NCI-H2107 (cell line): ENCODE data around the gene UBE2M.
"Not testable (repeated sequence)": the region's sequence is repeated elsewhere in the genome, so short reads cannot be mapped to it uniquely, and the experiment has no call there.

Experiments
- DNase-seq: peaks from one replicate; lab custom pipeline; 2025; lab: John Stamatoyannopoulos, UW

Gene UBE2M

DNA sequence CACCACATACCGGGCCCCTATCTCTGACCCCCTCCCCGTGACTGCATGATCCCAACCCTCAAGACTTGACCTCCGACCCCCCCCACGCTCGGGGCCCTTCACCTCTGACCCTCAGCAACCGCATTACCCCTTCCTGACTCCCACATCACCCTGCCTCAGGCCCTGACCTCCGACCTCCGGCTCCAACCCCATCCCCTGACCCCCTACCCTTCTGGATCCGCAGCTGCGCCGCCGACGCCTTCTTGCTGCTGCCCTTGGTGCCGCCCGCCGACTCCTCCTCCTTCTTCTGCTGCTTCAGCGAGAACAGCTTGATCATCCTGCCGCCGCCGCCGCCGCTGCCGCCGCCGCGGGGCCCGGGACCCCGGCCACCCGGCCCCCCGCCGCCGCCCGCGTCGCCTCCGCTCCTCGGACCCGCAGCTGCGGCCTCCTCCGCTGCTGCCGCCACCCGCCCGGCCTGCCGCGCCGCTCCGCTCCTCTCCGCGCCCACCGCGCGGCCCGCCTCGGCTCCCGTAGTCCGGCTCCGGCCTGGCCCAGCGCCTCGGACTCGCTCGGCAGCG lies at the start of gene UBE2M:
Gene UBE2M (minus strand): TSS at position 546 of the 557 bp plus-strand sequence. CDS start 230 bp downstream, at position 316.
- no peak for DNase-seq

DNA sequence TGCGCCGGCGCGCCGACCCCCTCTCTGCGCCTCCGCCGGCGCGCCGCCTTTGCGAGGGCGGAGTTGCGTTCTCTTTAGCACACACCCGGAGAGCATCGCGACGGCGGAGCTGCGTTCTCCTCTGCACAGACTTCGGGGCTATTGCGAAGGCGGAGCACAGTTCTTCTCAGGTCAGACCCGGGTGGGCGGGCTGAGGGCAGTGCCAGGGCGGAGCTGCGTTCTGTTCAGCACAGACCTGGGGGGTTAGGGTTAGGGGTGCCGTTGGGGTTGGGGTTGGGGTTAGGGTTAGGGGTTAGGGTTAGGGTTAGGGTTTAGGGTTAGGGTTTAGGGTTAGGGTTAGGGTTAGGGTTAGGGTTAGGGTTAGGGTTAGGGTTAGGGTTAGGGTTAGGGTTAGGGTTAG lies 48.8 kb upstream of the UBE2M start:
- not testable (repeated sequence) for DNase-seq

DNA sequence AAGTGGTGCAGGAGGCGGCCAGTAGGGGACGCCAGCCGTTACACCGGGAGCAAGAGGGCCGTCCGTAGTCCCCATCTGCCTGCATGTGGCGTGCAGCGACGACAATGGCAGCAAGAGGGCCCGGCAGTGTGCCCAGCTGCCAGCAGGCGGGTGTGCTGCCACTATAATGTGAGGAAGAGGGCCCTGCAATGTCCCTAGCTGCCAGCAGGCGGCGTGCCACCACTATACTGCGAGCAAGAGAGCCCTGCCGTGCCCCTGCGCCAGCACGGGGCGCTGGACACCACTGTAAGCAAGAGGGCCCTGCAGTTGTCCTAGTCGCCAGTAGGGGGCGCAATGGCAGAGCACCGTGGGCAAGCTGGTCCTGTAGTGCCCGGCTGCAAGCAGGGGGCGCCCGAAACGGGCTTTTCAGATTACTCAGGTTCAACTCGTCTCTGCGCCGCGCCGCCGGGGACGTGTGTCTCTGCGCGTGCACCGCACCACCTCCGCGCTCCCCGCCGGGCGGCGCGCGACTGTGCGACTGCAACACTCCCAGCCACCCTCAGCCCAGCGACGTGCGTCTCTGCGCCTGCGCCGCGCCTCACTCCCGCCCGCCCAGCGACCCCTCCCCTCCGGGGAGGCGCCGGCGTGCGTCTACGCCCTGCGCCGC lies 48.0 kb upstream of the UBE2M start:
- not testable (repeated sequence) for DNase-seq

DNA sequence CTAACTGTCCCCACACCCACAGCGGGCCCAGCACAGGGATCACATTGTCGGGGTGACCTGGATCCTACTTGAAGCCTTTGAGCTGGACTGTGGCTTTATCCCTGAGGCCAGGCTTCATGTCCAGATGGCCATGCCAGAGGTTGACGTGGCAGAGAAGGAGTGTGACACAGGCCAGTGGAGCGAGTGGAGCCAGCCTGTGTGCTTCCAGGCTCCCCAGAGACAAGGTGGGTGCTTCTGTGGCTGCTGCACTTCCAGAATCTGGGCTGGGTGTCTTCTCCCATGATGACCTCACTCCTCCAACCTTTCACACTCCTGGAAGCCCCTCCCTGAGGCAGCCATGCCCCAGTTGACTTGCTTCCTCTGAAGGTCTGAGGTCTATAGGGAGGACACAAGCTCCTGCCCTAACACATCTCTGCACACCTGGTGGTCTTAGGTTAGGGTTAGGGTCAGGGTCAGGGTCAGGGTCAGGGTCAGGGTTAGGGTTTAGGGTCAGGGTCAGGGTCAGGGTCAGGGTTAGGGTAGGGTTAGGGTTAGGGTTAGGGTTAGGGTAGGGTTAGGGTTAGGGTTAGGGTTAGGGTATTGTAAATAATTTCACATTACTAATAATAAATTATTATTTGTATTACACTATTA lies 27.8 kb upstream of the UBE2M start:
- no peak for DNase-seq

- DNase-seq: no peak
These were observed 27.2 kb upstream of the UBE2M start for GRCh38 chr19:58585442-58586132.

GRCh38 chr19:58584498-58585441 lies 26.4 kb upstream of the UBE2M start:
- no peak for DNase-seq

DNA sequence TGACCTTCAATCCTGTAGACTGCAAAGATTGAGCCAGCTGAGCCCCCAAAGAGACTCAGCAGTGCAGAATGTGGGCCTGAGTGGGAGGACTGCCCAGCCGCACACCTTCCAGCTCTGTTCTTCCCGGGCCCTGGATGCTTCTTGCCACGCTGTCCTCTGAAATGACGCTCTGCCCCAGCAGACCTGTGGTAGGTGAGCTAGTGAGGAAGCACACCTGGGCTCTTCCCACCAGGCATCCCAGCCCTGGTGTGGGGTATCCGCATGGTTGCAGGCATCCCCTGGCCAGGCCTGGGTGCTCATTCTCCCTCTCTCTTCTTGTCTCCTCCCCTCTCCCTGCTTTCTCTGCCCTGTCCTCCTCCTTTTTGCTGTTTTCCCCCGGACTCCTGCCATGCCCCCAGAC lies 24.6 kb upstream of the UBE2M start:
- no peak for DNase-seq

DNA sequence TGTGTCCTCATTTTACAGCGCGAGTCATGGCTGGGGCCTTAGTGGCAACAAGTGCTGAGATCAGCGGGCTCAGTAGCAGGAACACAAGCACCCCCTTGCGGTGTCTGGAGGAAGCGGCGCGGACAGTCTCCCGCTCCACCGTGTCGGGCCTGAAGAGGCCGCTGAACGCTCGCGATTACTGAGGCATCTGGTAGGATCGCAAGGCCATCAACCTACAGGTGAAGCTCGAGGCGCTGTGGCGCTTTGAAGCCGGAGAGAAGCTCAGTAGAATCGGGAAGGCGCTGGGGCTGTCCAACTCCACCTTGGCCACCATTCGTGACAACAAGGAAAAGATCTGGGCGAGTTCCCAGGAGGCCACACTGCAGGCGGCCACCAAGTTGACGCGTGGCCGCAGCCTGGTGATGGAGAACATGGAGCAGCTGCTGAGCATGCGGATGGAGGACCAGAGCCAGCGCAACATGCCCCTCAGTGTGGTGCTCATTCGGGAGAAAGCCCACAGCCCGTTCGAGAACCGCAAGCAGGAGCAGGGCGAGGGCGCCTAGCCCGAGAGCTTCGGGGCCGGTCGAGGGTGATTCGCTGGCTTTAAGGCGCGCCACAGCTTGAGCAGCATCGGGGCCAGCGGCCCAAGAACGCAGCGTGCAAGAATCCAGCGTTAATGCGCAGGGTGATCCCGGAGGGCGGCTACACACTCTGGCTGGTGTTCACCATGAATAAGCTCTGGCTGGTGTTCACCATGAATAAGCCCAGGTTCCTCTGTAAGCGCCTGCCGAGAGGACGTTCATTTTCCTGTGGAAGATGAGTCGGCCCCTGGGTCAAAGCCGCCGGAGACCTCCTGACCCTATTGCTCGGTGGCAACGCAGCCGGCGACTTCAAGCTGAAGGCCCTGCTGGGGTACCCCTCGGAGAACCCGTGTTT lies 23.1 kb upstream of the UBE2M start:
- DNase-seq: no peak

- no peak for DNase-seq
These were observed 21.2 kb upstream of the UBE2M start for GRCh38 chr19:58579473-58580142.

- no peak for DNase-seq
These were observed 19.9 kb upstream of the UBE2M start for GRCh38 chr19:58578012-58578925.

- not testable (repeated sequence) for DNase-seq
These were observed 19.2 kb upstream of the UBE2M start for GRCh38 chr19:58577581-58577980.

DNA sequence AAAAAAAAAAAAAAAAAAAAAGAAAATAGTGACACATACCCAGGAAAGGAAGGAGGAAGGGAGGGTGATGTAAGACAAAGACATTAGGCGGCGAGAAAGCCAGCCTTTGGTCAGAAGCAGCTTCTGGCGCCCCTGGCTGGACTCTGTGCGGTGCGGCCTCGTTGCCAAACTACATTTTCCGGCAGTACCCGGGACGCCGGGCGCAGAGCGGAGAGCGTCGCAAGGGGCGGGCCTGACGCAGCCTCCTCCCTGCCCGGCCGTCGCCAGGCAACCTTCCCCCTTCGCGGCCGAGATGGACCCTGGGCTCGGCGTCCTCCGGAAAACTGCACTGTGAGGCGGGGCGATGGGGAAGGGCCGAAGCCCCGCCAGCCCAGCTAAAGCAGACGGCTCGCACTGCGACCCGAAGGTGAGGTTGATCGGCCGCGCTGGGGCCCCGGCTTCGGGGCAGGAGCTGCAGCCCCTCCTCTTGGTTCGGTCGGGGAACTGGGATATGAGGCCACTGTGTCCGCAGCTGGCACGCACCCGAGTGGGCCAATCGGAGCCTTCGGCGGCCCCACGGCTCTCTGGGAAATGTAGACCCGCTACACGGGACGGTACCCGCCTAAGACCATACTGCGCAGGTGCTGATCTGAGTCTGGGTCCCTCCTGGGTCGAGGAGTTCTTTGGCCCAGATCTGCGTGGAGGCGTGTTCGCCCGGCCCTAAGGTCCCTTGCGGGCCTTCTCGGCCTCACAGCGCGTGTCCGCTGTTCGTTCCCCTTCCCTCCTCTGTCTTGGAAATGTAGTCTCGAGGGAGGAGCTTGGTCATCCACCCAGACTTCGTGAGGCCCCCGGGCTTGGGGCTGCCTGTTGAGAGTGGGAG lies 17.0 kb upstream of the UBE2M start:
- no peak for DNase-seq

DNA sequence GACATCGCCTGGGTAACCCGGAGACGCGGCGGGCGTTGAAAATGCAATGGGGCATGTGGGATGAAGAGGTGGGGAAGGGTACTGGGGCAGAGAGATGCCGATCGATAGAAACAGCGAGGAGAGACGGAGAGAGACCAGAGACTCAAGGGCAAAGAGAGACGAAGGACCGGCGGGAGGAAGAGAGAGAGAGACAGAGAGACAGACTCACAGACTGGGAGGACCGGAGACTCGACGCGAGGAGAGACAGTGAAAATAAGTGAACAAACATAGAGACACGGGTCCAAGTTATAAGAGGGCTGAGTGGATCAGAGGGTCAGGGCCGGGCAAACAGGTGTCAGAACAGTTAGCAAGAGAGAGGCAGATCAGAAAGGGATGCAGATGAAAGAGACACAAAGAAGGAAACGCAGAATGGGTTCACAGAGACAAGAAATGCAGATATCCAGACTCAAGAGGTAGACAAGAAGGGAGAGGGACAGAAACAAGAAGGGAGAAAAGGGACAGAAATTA lies 15.3 kb upstream of the UBE2M start:
- no peak for DNase-seq

GRCh38 chr19:58572818-58573657 lies 14.6 kb upstream of the UBE2M start, which contains the start of gene MZF1:
TSS of gene MZF1 (minus strand) at chr19:58573335. CDS start at chr19:58571389, 1,946 bp downstream.
- no peak for DNase-seq

DNA sequence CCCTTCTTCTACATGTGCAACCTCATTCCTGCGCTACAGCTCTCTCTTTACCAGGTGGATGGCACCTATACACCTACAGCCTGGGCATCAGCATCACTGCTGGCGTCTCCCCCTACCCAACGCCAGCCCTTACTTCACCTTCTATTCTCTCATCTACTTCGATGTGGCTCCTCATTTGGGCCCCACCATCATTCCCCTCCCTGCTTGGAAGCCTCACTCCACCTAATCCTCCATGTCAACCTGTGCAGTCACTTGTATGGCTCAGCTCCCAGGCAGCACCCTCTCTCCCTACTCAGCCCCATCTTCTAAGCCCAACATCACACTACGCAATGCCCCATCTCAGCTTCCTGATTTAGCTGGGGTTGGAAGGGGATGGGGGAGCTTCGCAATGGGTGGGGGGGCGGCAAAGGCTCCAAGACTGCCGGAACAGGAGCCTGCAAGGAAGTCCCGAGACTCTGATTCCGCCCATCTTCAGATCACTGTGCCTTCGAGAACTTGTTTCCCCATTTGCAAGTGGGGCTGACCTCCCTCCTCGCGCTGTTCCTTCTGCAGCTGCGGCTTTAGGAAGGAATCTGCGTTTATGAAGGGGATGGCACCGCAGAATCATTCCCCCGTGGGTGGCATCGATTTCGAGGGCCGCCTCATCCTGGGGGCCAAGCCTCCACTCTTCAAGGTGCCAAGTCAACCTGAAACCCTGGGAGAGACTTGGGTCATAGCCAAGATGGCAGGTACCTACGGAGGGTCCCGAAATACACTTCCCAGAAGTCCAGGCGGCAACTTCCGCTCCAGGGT lies 13.8 kb upstream of the UBE2M start:
- no peak for DNase-seq

DNA sequence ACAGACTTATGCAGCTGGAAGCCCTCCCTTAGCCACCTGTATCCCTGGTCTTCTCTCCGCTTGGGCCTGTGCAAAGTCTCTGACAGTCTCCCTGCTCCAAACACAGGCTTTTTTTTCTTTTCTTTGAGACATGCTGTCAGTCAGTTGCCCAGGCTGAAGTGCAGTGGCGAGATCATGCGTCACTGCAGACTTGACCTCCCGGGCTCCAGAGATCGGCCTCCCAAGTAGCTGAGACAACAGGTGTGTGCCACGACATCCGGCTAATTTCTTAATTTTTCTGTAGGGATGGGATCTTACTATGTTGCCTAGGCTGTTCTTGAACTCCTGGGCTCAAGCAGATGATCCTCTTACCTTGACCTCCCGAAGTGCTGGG lies 13.2 kb upstream of the UBE2M start:
- no peak for DNase-seq
